Globus pallidus (tissue), 1 donor: ENCODE results near the gene HPCAL1.
A peak's percentile ranks its signal among the peaks of the same experiment; 100 is the strongest.

Experiments
- DNase-seq: peaks from one replicate; pipeline ENCODE4 v3.0.0-alpha.2; 2015; ENCODE audit warnings: low spot score

HPCAL1 gene

DNA sequence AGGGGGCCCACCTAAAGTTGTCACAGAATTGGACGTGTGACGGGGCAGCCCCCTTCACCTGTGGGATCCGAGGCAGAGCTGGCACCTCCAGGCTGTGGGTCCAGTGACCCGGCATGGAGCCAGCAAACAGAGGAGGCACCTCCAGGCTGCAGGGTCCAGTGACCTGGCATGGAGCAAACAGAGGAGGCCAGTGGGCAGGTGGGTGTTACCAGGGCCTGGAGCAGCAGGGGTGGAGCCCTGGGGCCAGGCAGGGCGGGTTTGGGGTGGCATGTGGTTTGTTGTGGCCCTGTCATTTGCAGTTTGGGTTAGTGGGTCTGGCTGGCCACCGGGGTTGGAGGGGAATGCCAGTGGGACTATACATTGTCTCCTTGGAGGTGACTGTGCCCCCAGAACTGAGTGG is 68.2 kb downstream of the HPCAL1 start:
- DNase-seq, result no peak

DNA sequence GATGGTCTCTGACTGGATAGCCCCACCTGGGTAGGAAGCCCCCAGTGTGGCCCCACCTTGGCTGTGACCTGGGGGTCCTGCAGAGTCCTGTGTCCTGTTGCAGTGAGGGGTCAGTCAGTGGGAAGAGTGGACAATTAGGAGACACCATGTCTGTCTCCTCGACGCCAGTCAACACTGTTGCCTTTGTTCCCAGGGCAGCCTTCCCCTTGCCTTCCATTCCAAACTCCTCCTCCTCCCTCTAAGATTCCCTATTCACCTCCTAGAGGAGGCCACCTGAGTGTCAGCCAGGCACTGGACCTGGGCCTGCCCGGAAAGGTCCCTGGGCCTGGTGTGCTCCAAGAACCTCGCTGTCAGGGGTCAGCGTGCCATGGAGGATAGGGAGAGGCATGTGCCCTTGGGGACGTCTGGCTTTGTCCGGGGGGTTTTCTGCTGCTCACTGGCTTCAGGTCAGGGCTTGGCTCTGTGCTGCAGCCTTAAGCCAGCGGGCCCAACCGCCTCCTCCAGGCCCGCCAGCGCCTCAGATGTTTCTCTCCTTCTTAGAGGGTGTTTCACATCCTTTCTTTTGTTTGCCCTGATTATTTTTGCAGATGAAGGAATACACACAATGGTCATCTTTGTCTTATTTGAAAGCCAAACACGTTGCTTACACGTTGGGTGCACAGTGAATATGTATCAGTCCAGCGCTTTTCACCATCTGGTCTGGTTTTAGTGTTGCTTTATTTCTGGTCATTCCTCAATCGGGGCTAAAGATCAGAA is 68.9 kb downstream of the HPCAL1 start:
- DNase-seq, result peak; percentile 37

DNA sequence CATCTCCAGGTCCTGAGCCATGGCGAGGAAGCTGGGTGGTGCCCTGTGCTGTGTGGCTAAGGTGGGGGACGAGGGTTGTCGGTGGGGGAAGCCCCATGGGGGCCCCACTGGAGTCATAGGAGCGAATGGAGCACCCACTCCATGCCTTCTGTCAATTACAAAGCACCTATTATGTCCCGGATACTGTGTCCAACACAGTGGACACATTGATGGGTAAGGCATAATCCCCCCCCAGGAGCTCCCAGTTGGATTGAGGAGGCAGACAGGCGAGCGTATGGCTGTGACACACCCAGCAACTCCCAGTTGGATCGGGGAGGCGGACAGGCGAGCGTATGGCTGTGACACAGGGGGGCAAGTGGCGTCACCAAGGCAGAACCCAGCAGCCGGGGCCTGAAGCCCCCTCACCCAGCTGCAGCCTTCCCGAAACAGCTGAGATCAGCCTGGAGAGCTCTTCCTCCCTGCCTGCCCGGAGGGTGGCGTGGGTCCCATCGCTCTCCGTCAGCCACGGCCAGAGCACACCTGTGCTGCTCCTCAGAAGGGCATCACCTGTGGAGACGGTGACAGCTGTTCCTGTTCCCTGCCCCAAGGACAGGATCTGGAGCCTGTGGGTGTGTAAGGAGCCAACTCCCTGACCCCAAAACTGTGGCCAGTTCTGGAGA is 69.6 kb downstream of the HPCAL1 start:
- peak; percentile 38 for DNase-seq

DNA sequence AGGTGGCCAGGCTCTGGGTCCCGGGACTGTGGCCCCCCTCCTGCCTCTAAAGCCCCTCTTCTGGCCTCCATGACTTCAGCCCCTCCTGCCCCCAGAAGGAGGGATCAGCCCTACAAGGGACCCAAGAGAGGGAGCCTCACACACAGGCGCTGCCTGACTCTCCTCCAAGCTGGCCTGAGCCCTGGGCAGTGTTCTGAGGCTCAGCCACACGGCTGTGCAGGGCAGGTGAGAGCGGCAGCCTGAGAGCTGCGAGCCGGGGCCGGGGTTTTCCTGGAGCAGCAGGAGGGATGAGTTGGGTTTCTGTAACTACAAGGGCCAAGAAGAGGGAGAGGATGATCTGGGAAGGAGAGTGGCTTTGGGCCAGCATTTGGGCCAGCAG is 70.1 kb downstream of the HPCAL1 start:
- no peak for DNase-seq

DNA sequence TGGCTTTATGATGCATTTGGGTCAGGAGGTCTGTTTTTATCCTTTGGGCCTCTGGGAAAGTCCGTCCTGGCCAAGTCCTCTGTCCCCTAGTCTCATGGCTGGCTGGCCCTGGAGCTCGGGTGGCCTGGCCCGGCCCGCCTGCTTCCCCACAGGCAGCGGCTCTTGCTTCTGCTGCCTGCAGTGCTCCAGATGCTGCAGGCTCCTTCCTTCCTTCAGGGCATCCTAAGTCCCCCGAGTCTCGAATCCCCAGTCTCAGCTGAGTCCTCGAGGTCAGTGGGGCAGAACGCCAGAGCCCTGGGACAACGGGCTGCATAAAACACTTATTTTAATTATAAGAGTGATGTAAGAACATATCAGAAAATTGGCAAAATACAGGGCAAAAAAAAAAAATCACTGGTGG is 71.2 kb downstream of the HPCAL1 start:
- DNase-seq, result no peak

DNA sequence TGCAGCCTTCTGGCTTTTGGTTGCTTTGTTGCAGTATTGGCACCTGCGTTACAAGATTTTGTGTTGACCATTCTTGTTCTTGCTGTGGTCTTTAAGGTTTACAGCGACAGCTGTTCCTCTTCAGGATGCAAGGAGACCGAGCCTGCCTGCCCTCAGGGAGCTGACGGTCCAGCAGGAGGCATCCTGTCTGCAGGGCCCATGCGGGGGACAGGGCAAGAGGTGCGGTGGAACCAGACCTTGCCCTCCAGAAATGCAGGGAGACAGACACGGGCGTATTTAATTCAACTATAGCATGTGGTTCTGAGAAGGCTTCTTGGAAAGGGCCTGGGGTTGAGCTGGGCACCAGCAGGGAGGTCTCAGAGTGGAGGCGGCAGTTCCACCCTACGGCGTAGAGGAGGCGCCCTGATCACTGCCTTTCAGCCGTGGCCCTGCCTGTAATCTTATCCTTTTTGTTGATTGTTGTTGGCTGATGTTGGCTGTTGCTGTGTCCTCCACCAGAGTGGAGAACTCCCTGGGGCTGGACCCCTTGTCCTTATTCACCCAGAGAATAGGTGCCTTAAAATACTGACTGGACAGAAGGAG is 71.7 kb downstream of the HPCAL1 start:
- DNase-seq, result no peak

DNA sequence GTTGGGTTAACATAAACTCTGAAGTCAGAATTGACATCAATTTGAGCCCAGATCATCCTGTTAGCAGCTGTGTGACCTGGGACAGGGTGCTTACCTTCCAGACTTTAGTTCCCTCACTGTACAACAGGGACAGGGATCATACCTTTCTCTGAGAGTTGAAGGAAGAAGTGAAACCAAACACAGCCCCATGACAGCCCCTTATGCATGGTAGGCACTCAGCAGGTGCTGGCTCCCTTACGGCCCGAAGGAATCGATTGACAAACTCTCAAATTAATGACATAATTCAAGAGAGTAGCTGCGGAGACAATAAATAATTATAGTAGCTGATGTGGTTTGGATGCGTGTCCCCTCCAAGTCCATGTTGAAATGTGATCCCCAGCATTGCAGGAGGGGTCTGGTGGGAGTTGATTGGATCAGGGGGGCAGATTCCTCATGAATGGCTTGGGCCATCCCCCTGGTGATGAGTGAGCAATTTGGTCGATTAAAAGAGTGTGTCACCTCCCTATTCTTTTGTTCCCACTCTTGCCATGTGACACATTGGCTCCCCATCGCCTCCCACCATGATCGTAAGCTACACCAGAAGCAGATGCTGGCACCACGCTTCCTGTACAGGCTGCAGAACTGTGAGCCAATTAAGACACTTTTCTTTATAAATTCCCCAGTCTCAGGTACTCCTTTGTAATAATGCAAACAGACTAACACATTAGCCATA is 73.0 kb downstream of the HPCAL1 start:
- no peak for DNase-seq

DNA sequence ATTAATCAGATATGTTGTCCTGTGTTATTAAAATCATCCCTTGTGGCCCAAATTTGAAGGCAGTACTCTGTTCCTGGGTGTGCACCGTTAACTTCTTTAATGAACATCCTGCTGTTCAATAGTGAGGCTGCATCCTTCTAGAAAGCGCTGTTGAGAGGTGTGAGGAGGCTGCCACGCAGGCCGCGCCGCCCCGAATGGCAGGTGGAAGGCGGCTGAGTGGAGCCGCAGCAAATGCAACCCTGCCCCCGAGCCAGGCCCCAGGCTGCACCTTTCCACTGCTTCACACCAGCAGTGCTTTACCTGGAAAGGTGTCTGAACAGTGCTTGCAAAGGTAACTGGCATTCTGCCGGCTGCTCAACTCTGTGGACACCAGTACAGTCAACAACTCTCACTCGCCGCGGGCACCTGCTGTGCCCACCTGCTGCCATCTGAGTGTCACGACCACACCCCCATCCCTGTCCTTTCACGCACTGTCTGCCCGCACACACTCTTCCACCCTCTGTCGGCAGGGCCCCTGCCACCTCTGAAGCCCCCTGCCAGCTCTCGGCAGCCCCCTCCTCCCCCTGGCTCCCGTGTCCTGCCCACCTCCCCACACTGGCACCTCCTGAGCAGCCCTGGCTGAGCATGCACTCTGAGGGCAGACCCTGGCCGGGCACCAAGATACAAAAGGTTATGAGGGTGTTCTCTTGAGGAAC is 74.5 kb downstream of the HPCAL1 start:
- no peak for DNase-seq

DNA sequence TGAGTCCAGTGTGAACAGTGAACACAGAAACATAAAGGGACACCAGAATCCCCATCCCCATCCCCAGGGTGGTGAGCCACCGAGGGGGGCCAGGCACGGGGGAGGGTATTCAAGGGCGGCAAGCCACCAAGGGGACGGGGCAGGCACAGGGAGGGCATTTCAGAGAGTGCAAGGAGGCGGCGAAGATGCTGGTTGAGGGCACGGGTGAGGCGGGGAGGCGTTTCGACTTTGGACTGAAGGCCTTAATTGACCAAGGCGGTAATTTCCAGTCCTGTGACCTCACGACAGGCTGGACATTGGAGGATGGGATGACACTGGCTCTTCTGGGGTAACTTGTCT is 75.0 kb downstream of the HPCAL1 start:
- no peak for DNase-seq

DNA sequence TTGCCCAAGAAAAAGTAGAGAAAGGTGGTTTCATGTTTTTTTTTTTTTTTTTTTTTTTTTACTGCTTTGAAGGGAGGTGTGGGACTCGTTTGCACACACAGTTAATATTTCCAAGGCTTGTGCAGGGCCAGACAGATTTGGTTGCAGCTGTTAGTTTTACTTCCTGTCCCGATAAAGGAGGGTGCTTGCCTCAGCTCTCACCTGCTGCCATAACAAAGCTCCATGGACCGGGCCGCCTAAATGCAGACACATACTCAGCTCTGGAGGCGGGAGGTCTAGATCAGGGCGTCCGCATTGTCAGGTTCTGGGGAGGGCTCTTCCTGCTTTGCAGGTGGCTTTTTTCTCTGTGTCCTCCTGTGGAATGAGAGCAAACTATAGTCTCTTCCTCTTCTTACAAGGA is 75.5 kb downstream of the HPCAL1 start:
- DNase-seq, result no peak

DNA sequence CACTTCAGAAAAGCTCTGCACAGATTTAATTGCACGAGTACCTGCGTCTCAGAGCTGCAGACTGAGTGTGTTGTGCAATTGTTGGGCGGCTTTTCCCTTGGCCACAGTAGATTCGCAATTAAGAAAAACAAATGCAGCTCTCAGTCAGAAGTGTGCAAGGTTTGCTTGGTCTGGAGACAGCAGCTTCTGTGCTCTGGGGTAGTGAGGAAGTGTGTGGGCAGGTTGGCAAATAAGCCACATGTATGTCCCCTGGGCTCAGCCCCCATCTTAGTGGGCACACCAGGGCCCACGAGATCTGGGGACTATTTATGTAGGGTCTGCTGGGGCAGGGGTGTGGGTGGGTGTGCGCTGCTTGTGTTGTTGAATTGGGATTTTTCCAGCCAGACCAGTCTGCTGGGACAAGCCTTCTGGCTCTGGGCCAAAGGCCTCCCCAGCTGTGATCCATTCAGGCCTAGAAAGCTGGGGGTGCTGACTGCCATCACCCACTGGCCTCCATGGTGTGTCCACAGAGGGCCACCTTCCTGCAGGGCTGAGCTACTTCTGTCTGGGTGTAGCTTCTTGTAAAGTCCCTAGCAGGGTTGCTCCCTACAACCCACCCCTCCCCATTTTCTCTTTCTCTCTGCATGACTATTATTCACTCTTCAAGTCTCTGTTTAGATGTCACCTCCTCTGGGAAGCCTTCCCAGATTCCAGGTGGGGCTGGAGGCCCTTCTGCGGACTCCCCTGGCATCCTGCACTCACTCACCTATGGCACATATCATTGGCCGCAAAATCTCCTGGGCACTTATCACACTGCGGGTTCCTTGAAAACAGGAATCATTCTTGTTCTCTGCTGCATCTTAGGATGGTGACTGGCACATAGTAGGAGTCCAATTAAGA is 77.6 kb downstream of the HPCAL1 start:
- DNase-seq, result no peak

DNA sequence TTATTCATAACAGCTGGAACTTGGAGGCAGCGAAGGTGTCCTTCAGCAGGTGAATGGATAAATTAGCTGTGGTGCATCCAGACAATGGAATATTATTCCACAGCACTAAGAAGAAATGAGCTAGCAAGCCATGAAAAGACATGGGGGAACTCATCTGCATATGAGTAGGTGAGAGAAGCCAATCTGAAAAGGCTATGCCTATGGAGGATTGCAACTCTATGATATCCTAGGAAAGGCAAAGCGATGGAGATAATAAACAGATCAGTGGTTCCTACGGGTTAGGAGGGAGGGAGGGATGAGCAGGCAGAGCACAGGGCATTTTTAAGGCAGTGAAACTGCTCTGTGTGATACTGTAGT is 79.3 kb downstream of the HPCAL1 start:
- no peak for DNase-seq

DNA sequence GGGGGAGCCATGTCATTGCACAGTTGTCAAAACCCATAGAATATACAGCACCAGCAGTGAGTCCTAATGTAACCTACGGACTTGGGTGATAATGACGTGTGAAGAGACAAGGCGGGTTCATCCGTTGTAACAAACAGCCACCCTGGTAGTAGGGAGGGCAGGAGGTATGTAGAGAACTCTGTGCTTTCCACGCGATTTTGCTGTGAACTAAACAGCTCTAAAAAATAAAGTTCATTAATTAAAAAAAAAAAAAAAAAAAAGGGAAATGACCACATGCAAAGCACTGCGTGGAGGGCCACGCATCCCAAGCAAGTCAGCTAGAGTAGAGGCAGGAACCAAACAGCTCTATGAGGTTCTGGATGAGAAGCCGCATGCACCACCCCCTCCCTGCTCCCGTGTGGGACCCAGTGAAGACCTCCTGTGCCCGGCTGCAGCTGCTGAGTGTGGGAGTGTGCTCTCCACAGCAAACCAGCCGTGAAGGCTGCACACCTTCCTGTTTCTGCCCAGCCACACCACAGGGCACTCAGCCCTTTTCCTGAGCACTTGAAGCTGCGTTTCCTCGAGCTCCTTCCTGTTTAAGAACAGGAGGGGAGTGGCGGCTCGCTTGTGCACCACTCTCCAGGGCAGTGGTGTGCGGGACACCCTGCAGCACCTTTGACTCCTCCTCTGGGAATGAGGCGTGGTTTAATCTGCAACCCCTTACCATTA is 79.8 kb downstream of the HPCAL1 start:
- no peak for DNase-seq

DNA sequence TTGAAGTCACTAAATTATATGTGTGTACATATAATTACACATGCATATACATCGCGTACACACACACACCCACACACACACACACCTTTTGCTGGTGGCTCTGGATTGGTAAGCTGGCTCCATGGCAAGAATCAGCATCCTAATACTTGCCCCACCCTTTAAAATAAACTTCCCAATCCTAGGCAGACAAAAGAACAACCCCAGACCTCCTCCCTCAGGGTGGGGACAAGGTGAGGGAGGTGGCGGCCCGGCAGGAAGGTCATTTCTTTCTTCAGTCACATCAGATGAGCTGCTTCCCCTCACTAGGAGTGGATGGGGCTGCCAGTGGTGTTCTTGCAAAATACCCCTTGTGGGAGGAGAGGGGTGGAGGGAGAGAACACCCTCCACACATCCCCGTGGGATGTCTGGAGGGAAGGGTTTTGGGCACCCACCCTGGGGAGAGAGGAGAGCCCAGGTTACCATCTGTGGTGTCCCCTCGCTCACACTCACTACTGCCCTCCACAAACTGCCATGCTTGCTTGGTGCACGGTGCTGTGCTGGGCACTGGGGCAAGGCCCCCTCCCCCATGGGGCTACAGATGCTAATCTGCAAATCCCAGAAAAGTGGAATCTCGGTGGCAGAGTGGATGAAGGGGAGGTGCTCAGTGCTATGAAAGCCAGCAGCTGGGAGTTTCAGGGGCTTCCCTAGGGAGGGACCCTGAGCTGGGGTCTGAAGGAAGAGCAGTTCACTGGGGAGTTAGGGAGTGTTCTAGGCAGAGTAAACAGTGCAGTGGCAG is 81.4 kb downstream of the HPCAL1 start:
- DNase-seq, result no peak

DNA sequence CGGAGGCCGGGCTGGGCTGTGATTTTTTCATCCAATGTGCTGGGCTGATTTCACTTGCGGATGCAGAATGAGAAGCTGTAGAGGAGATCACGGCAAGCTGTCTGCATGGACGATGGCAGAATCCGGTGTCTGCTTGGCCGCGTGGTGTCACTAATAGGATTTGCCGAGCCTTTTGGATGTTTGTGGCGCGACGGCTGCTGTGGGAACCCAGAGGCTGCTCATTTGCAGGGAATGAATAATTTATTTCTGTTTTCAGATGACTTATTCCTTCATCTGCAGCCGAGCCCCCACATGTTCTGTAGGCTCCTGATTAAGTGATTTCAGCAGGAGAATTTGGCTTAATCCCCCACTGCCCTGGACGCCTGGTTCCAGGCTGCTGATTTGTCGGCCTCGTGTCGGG is 82.8 kb downstream of the HPCAL1 start:
- no peak for DNase-seq

DNA sequence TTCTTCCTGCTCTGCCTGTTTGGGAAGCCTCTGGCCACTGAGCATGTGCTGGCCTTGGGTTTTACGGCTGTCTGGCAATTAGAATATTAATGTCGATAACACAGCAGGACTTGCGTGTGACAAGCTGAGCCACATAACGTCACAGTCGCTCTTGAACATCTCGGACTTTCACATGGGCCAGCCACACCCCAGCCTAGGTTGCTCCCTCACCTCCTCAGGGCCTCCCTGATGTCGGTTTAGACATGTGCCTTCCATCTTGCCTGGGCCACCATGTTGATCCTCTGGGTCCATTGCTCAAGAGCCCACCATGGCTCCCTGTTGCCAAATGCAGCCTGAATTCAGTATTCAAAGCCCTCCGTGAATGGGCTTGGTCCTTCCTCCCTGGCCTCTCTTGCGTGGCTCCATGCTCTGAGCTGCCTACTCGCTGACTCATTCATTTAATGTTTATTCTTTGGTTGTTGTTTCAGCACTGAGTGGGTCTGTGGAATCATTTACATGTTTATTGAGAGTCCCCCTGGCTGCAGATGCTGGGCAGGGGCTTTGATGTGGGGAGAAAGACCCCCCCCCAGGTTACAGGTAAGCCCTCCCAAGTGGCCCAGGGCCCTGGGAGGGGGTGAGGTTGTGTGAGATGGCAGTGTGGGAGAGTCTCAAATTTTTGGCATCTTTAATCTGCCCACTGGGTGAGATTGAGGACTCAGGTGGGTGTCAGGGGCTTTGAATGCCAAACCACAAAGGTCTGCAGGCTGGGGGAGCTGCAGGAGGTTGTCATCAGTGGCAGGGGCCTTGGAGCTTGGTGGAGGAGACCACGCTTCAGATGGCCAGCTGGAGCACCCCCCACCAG is 83.4 kb downstream of the HPCAL1 start:
- DNase-seq, result no peak

DNA sequence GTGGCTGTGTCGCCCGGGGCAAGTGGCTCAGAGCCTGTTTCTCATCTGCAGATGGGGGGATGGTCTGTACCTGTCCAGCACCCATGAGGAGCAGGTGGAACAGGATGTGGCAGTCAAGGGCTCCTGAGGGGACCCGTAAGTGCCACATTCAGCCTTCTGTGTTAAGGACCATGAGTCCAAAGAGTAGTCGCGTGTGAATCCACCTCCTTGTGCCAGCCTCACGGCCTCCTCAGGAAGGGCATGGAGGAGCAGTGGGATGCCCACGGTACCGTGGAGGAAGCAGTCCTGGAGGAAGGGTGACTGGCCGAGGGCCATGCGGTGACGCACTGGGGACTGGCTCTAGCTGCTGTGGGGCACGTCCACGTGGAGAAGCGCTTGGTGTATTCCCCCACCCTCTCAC is 84.3 kb downstream of the HPCAL1 start:
- no peak for DNase-seq

DNA sequence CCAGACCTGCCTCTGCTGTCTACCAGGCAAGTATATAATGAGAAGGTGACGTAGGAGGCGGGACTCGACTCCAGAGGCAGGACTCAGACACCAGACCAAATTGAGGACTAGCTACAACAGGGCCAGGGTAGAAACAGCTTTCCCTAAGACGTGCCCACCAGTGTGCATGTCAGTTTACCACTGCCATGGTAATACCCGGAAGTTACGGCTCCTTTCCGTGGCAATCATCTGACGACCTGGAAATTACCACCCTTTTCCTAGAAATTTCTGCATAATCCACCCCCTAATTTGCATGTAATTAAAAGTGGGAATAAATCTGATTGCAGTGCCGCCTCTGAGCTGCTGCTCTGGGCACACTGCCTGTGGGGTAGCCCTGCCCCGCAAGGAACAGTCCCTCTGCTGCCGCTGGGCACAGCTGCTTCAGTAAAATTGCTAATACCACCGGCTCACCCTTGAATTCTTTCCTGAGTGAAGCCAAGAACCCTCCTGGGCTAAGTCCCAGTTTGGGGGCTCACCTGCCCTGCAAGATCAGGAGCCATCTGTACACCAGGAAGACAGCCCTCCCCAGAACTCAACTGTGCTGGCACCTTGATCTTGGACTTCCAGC is 86.4 kb downstream of the HPCAL1 start:
- no peak for DNase-seq

DNA sequence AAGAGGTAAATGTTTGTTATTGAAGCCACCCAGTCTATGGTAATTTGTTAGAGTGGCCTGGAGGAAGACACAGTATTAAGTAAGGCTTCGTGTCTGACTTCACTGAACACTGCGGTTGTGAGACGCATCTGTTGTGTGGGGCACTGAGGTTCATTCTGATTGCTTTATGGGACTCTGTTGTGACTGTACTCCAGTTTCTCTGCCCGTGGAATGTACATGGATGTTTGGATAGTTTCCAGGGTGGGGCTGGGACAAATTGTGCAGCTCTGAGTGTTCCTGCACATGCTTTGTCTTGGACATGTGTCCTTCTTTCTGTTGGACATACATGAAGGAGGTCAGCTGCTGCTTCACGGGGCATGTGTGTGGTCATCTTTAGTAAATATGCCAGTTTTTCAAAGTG is 86.9 kb downstream of the HPCAL1 start:
- DNase-seq, result no peak
